Neutrophil (primary cell): ENCODE measurements around the gene RCSD1.

Source experiments
- H3K27ac ChIP-seq: fragments of 200-600 bp; sonication (generic); 2 replicates; pipeline ENCODE4 v1.5.1; 2016; ENCODE audit warnings: mild to moderate bottlenecking, moderate library complexity
- H3K27me3 ChIP-seq: fragments of 200-600 bp; sonication (generic); 2 replicates; pipeline ENCODE4 v1.6.0; 2016; ENCODE audit warnings: mild to moderate bottlenecking
- H3K36me3 ChIP-seq: fragments of 200-600 bp; sonication (generic); 2 replicates; pipeline ENCODE4 v1.5.1; 2017
- H3K4me1 ChIP-seq, 2 experiments: fragments of 200-600 bp in 1 of 2; sonication (generic) in 1 of 2; 1 replicate in 1 of 2; 2 replicates in 1 of 2; pipeline versions ENCODE4 v1.5.1 to v1.6.1; 2013 to 2016; ENCODE audit warnings: low read depth in 1 of 2, low read length in 1 of 2, mild to moderate bottlenecking in 1 of 2, moderate library complexity in 1 of 2; ENCODE audit not compliant: control insufficient read depth in 1 of 2, insufficient read depth in 1 of 2
- H3K4me3 ChIP-seq, 2 experiments: fragments of 200-600 bp in 1 of 2; sonication (generic) in 1 of 2; 1 replicate in 1 of 2; 2 replicates in 1 of 2; pipeline ENCODE4 v1.5.1; 2013 to 2016; ENCODE audit warnings: low read depth in 1 of 2, low read length in 1 of 2, mild to moderate bottlenecking in 1 of 2, moderate library complexity in 1 of 2
- H3K9me3 ChIP-seq: fragments of 200-600 bp; sonication (generic); 2 replicates; pipeline ENCODE4 v1.5.1; 2016
- TF ChIP-seq, protein P1 (sequence below): fragments of 200-600 bp; sonication (generic); IDR thresholded peaks from 2 replicates; pipeline ENCODE4 v1.5.1; 2016; ENCODE audit warnings: antibody characterized with exemption

The RCSD1 gene

DNA sequence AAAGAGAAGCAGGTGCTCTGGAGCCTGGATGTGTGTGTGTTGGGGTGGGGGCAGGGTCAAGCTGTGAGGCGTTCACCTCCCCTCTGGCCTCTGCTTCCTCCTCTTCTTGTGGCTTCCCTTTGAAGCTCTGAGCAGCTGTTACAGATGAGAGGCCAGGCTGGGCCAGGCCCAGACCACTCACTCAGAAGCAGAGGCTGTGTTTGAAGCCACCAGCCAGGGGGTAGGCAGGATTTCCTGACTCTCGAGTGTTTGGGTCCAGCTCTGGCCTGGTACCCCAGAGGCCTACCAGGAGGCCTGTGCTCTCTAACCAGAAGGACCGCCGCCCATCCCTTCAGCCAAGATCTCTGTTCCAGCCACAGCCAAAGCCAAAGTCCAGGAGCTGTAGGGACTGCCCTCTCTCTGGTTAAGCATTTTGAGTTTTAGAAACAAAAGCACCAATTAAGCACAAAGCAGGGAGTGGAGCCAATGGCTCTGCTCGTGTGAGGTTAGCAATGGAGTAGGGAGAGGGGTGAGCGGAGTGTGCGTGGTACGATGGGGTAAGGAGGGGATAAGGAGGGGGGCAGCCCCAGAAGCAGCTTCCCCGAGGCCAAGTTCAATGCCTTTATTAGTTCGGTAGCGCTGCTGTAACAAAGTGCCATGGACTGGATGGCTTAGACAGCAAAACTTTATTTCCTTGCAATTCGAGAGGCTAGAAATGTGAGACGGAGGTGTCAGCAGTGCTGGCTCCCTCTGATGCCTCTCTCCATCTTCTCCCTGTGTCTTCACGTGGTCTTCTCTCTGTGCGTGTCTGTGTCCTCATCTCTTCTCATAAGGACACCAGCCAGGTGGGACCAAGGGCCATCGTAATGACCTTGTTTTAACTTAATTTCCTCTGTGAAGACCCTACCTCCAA is 20.5 kb downstream of the RCSD1 start:
- peak overlapping the region; percentile 4 to 46 for H3K4me3 ChIP-seq
- peak overlapping the region; percentile 80 for H3K27ac ChIP-seq
- H3K4me1 ChIP-seq: peaks cover 84 to 90% of the 10 kb centered on the region in 2 experiments
- H3K27me3 ChIP-seq: no peaks in the 10 kb centered on the region
- H3K36me3 ChIP-seq: peaks cover 16% of the 10 kb centered on the region
- no peaks in the 10 kb centered on the region for H3K9me3 ChIP-seq
- TF ChIP-seq, protein P1, sequence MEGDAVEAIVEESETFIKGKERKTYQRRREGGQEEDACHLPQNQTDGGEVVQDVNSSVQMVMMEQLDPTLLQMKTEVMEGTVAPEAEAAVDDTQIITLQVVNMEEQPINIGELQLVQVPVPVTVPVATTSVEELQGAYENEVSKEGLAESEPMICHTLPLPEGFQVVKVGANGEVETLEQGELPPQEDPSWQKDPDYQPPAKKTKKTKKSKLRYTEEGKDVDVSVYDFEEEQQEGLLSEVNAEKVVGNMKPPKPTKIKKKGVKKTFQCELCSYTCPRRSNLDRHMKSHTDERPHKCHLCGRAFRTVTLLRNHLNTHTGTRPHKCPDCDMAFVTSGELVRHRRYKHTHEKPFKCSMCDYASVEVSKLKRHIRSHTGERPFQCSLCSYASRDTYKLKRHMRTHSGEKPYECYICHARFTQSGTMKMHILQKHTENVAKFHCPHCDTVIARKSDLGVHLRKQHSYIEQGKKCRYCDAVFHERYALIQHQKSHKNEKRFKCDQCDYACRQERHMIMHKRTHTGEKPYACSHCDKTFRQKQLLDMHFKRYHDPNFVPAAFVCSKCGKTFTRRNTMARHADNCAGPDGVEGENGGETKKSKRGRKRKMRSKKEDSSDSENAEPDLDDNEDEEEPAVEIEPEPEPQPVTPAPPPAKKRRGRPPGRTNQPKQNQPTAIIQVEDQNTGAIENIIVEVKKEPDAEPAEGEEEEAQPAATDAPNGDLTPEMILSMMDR: no peak

DNA sequence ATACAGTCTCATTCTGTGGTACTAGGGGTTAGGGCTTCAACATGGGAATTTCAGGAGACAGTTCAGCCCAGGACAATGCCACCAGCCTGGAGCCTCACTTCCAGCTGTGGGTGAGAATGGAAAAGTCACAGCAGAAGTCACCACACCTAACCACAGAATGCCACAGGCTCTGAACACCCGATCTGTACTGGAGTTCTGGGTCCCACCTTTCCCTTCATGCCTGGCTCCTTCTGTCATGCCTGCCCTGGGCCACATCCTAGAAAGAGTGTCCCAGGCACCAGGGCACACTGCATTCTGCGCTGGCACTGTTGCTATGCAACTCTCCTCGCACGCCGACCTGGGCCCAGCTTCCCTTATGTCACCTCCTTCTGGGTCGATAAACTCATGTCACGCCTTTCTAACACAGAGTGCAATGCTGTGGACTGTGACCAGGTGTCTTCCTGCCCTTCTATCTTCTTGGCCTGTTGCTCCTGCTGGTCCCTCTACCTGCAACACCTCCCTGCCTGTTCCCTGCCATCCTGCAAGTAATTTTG is 21.2 kb downstream of the RCSD1 start:
- Histone ChIP-seq H3K4me1 (peaks cover 85 to 94% of the 10 kb centered on the region in 2 experiments), H3K4me3 (no peak overlapping the region), H3K9me3 (no peaks in the 10 kb centered on the region), H3K27ac (peak overlapping the region; percentile 80), H3K27me3 (no peaks in the 10 kb centered on the region), H3K36me3 (peaks cover 17% of the 10 kb centered on the region)
- TF ChIP-seq, protein P1: no peak

DNA sequence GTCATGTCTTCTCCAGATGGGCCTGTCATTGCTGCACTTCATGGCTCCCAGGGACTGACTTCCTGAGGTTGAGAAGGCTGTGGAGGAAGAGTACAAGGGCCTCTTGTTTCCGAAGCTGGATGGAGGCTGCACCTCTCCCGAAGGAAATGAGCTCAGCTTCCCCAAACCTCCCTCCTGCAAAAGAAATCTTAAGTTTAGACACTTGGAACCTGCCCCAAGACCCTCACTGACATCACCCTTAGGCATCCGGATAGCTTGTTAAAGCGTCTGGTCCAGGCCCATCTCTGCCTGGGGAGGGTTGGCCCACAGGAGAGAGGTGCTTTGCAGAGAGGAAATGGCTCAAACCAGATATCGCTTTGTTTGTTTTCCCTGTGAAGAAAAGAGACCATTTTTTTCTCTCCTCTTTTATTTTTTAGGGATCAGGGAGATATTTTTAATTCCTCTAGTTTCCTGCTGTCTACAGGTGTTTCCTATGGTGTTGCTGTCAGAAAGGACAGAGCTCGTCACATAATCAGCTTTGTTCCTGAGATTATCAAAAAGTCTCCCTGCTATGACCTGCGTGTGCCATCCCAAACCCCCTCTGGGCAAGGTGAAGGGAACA is 25.0 kb downstream of the RCSD1 start:
- no peaks in the 10 kb centered on the region for H3K9me3 ChIP-seq
- H3K36me3 ChIP-seq: peaks cover 28% of the 10 kb centered on the region
- TF ChIP-seq, protein P1: no peak
- H3K4me3 ChIP-seq: peak overlapping the region in 1 of 2 experiments; percentile 20
- peak overlapping the region; percentile 67 for H3K27ac ChIP-seq
- H3K27me3 ChIP-seq: no peaks in the 10 kb centered on the region
- peaks cover 77 to 94% of the 10 kb centered on the region in 2 experiments for H3K4me1 ChIP-seq

DNA sequence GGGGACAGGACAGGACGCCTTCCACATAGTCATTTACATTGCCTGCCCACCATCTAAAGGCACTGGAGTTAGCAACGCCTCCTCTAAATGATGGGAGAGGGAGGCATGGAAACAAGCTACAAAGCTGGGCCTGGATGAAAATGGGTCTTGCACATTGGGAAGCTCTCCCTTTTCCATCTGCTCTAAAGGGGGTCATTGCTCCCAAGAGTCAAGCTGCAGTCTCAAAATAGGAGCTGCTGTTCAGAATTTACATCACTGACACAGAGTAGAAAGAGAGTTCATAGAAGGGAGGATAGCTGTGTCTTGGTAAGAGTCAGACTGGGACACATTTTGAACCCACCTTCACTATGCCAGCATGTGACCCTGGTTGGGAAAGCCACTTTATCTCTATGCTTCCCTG is 26.6 kb downstream of the RCSD1 start:
- Histone ChIP-seq H3K4me1 (peaks cover 68 to 85% of the 10 kb centered on the region in 2 experiments), H3K27ac (peak overlapping the region; percentile 54)
- TF ChIP-seq, protein P1: no peak

DNA sequence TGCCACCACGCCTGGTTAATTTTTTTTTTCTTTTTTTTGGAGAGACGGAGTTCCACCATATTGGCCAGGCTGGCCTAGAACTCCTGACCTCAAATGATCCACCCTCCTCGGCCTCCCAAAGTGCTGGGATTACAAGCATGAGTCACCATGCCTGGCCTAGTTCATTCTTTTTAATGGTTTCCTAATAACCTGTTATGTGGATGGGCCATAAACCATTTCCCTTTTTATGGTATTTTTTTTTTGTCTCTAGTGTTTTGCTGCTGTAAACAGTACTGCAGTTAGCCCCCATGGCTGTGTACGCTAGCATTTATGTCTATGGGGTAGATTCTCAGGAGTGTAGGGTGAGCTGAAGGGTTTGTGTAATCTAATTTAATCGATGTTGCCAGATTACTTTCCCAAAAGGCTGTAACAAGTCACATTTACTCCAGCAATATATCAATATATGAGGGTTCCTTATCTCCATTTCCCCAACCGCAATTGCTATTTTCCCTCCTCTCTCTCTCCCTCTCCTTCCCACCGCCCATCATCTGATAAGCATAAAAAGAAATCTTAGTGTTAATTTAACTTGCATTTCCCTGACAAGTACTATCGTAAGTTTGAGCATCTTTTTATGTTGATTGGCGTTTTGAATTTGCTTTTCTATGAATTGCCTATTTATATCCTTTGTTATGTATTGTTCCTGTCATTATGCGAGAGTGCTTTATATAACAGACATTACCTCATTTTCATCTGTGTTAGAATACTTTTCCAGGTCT is 28.7 kb downstream of the RCSD1 start:
- H3K4me3 ChIP-seq: no peak overlapping the region
- no peaks in the 10 kb centered on the region for H3K9me3 ChIP-seq
- H3K27ac ChIP-seq: peak overlapping the region; percentile 70
- H3K36me3 ChIP-seq: peaks cover 36% of the 10 kb centered on the region
- H3K4me1 ChIP-seq: peaks cover 53 to 66% of the 10 kb centered on the region in 2 experiments
- TF ChIP-seq, protein P1: no peak
- no peaks in the 10 kb centered on the region for H3K27me3 ChIP-seq

More for the DNA sequence above, 26.6 kb downstream of the RCSD1 start:
- H3K36me3 ChIP-seq: peaks cover 26% of the 10 kb centered on the region
- no peak overlapping the region for H3K4me3 ChIP-seq
- H3K9me3 ChIP-seq: no peaks in the 10 kb centered on the region
- no peaks in the 10 kb centered on the region for H3K27me3 ChIP-seq
